ENCODE results near the gene LAMB3. TPM values are rescaled to one million over a fixed set of nuclear protein-coding genes. Genes with fewer than 3 reads are reported as not detected.
A peak's percentile ranks its signal among the peaks of the same experiment; 100 is the strongest.

Gene LAMB3
- total RNA-seq, 2 donors from 2014 or later: 43.7 to 92.8 TPM

DNA sequence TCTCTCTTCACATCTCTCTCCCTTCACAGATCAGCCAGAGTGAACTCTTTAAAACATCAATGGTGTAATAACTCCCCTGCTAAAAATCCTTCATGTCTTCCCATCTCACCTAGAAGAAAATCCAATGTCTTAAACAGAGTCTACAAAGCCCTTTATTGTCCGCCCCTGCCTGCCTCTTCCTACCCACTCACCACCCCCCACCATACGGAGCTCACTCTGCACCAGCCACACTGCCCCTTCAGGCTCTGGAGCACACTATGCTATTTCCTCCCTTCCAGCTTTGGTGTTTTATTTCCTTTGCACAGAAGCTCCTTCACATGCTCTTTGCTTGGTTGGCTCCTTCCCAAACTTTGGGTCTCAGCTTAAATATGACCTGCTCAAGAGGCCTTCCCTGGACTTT, 58.5 kb downstream of the LAMB3 start:
- H3K27ac ChIP-seq: no peak overlapping the region
- intact Hi-C loops (cut with DNase I): no loop called here
- no peaks in the 10 kb centered on the region for H3K4me1 ChIP-seq (replicated peaks)
- no peaks in the 10 kb centered on the region for H3K36me3 ChIP-seq
- no peaks in the 10 kb centered on the region for H3K9me3 ChIP-seq
- H3K4me3 ChIP-seq: no peak overlapping the region
- H3K27me3 ChIP-seq (replicated peaks; ENCODE audit: insufficient read depth): no peaks in the 10 kb centered on the region
- DNase-seq (ENCODE audit: low spot score): no peak
- whole genome bisulfite sequencing: 54% methylated on average over 2 of the region's 2 CpGs
- TF ChIP-seq POLR2A (IDR thresholded peaks at IDR 0.05) (no peak), POLR2AphosphoS5 (IDR thresholded peaks at IDR 0.05) (no peak)
- TF ChIP-seq, protein P1, sequence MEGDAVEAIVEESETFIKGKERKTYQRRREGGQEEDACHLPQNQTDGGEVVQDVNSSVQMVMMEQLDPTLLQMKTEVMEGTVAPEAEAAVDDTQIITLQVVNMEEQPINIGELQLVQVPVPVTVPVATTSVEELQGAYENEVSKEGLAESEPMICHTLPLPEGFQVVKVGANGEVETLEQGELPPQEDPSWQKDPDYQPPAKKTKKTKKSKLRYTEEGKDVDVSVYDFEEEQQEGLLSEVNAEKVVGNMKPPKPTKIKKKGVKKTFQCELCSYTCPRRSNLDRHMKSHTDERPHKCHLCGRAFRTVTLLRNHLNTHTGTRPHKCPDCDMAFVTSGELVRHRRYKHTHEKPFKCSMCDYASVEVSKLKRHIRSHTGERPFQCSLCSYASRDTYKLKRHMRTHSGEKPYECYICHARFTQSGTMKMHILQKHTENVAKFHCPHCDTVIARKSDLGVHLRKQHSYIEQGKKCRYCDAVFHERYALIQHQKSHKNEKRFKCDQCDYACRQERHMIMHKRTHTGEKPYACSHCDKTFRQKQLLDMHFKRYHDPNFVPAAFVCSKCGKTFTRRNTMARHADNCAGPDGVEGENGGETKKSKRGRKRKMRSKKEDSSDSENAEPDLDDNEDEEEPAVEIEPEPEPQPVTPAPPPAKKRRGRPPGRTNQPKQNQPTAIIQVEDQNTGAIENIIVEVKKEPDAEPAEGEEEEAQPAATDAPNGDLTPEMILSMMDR (IDR thresholded peaks at IDR 0.05): no peak

DNA sequence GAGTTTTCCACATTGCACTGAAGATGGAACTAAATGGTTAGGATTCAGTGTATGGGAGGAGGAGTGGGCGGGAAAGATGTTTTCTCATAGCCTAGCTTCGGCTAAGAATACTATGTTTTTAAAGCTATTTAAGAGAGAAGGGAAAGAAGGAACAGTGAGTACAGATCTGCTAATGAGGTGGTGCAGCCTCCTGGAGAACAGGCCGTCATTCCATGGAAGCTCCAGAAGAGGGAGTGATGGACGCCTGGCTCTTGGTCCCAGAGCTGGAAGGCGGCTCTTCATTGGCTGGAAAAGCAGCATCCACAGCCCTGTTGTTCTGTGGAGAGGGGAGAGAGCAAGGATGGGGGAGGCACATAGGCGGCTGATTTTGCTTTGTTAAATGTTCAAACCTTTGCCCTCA, 61.8 kb downstream of the LAMB3 start:
- intact Hi-C loops (cut with DNase I): no loop called here
- WGBS: 63% methylated on average over 6 of the region's 6 CpGs
- no peaks in the 10 kb centered on the region for H3K36me3 ChIP-seq
- no peak for DNase-seq (ENCODE audit: low spot score)
- H3K4me1 ChIP-seq (replicated peaks): peaks cover 4% of the 10 kb centered on the region
- H3K9me3 ChIP-seq: no peaks in the 10 kb centered on the region
- no peak overlapping the region for H3K4me3 ChIP-seq
- H3K27me3 ChIP-seq (replicated peaks; ENCODE audit: insufficient read depth): no peaks in the 10 kb centered on the region
- TF ChIP-seq POLR2A (IDR thresholded peaks at IDR 0.05): no peak
- TF ChIP-seq, protein P1 (IDR thresholded peaks at IDR 0.05): peak in 1 of 4 experiments; percentile 27
- H3K27ac ChIP-seq: no peak overlapping the region

DNA sequence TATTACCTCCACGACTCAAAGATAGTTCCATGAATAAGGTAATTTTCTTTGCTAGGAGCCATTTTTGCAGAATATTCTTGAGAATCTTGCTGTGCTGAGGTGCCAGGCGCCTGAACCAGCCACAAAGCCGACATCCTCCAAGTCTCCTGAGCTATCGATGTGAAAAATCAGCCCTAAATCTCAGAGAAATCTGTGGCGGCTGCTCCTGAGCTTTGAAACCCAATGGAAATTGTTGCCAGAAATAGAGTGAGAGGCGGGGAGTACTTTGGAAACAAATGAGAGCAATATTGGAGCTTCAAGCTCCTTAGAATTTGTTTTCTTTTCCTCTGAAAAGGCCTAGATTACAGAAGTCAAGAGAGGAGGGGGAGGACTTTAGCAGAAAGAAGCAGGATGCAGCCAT, 62.4 kb downstream of the LAMB3 start:
- H3K9me3 ChIP-seq: no peaks in the 10 kb centered on the region
- no peak for DNase-seq (ENCODE audit: low spot score)
- intact Hi-C loops (cut with DNase I): no loop called here
- peak overlapping the region in 1 of 2 donors; percentile 3 for H3K27ac ChIP-seq
- peaks cover 4% of the 10 kb centered on the region for H3K4me1 ChIP-seq (replicated peaks)
- 76% methylated on average over 6 of the region's 6 CpGs for WGBS
- no peak for TF ChIP-seq POLR2AphosphoS5 (IDR thresholded peaks at IDR 0.05)
- TF ChIP-seq, protein P1 (IDR thresholded peaks at IDR 0.05): no peak
- TF ChIP-seq POLR2A (IDR thresholded peaks at IDR 0.05): no peak
- H3K27me3 ChIP-seq (replicated peaks; ENCODE audit: insufficient read depth): no peaks in the 10 kb centered on the region
- no peaks in the 10 kb centered on the region for H3K36me3 ChIP-seq
- no peak overlapping the region for H3K4me3 ChIP-seq

DNA sequence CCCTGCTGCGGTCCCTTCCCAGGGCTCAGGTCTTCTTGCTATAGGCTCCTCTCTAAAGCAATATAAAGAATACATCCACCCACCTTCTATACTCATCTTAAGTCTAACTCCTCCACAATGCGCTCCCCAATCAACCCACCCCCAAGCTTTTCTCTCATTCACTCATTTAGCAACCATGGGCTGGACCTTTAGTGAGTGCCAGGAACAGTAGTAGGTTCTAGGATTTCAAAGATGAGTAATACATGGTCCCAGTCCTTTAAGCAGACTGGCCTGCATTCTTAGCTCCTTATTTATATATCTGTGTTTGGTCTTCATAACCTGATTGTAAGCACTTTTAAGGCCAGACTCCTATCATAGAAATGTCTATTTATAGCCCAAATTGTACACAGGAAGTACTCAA, 62.8 kb downstream of the LAMB3 start:
- intact Hi-C loops (cut with DNase I): no loop called here
- TF ChIP-seq, protein P1 (IDR thresholded peaks at IDR 0.05): no peak
- TF ChIP-seq POLR2AphosphoS5 (IDR thresholded peaks at IDR 0.05): no peak
- no peak for DNase-seq (ENCODE audit: low spot score)
- no peak overlapping the region for H3K4me3 ChIP-seq
- peaks cover 4% of the 10 kb centered on the region for H3K4me1 ChIP-seq (replicated peaks)
- no peaks in the 10 kb centered on the region for H3K9me3 ChIP-seq
- H3K27me3 ChIP-seq (replicated peaks; ENCODE audit: insufficient read depth): no peaks in the 10 kb centered on the region
- H3K36me3 ChIP-seq: no peaks in the 10 kb centered on the region
- WGBS: 96% methylated on average over 2 of the region's 2 CpGs
- no peak overlapping the region for H3K27ac ChIP-seq

DNA sequence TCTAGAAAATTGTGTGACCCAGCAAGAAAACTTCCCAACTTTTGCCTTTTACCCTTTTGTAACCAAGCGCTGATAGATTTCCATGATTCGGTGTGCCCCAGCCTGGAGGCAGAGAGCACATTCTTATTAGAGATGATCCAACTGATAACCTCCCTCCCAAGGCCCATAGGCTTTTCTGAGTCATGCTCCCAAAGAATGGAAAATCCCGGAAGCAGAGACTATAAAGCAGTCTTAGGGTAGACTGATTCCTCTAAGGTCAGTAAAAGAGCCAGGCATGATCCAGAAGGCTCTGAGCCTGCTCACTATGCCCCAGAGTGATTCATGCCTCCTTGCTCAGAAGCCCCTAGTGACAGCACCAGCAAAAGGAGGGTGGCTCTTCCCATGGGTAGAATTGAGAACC, 64.4 kb downstream of the LAMB3 start:
- no peak for TF ChIP-seq POLR2AphosphoS5 (IDR thresholded peaks at IDR 0.05)
- TF ChIP-seq, protein P1 (IDR thresholded peaks at IDR 0.05): no peak
- no peak for TF ChIP-seq POLR2A (IDR thresholded peaks at IDR 0.05)
- H3K4me3 ChIP-seq: no peak overlapping the region
- H3K27me3 ChIP-seq (replicated peaks; ENCODE audit: insufficient read depth): no peaks in the 10 kb centered on the region
- H3K36me3 ChIP-seq: no peaks in the 10 kb centered on the region
- H3K9me3 ChIP-seq: no peaks in the 10 kb centered on the region
- WGBS: 71% methylated on average over 3 of the region's 3 CpGs
- intact Hi-C loops (cut with DNase I): no loop called here
- no peak for DNase-seq (ENCODE audit: low spot score)
- no peak overlapping the region for H3K27ac ChIP-seq
- H3K4me1 ChIP-seq (replicated peaks): peaks cover 4% of the 10 kb centered on the region
